OCI-LY1 (cell line): Measurements from ENCODE around the gene GFPT2.

Source experiments
- H2AFZ ChIP-seq: fragments of 200-600 bp; sonication (generic), shearing (Covaris generic); 2 replicates; pipeline ENCODE4 v1.6.0; 2014; ENCODE audit warnings: antibody characterized with exemption, mild to moderate bottlenecking, low read length
- H3F3A ChIP-seq: fragments of 200-600 bp; sonication (generic), shearing (Covaris generic); 2 replicates; pipeline ENCODE4 v1.6.0; 2014; ENCODE audit warnings: mild to moderate bottlenecking, antibody characterized with exemption, low read length, moderate library complexity; ENCODE audit not compliant: insufficient read depth
- H3K27ac ChIP-seq: fragments of 200-600 bp; sonication (generic); 2 replicates; pipeline ENCODE4 v1.5.1; 2014; ENCODE audit warnings: low read length, mixed run types, mild to moderate bottlenecking, low read depth; ENCODE audit not compliant: poor library complexity, severe bottlenecking
- H3K27me3 ChIP-seq: fragments of 200-600 bp; sonication (generic); 2 replicates; pipeline ENCODE4 v1.6.0; 2014; ENCODE audit warnings: antibody characterized with exemption, mild to moderate bottlenecking, low read length, moderate library complexity; ENCODE audit not compliant: insufficient read depth
- H3K36me3 ChIP-seq: fragments of 200-600 bp; sonication (generic); 2 replicates; pipeline ENCODE4 v1.6.1; 2014; ENCODE audit warnings: mild to moderate bottlenecking, antibody characterized with exemption, low read length, moderate library complexity, mixed read lengths; ENCODE audit not compliant: insufficient read depth
- H3K4me1 ChIP-seq: fragments of 200-600 bp; sonication (generic); 2 replicates; pipeline ENCODE4 v1.5.1; 2014; ENCODE audit warnings: mild to moderate bottlenecking, low read length, moderate library complexity; ENCODE audit not compliant: insufficient read depth, severe bottlenecking
- H3K4me2 ChIP-seq: fragments of 200-600 bp; sonication (generic), shearing (Covaris generic); 2 replicates; pipeline ENCODE4 v1.6.1; 2014; ENCODE audit warnings: low read length
- H3K4me3 ChIP-seq: fragments of 200-600 bp; sonication (generic); 2 replicates; pipeline ENCODE4 v1.5.1; 2014; ENCODE audit warnings: low read length, low read depth, mild to moderate bottlenecking, mixed read lengths; ENCODE audit not compliant: poor library complexity, severe bottlenecking
- H3K79me2 ChIP-seq: fragments of 200-600 bp; shearing (Covaris generic); 2 replicates; pipeline ENCODE4 v1.6.1; 2016; ENCODE audit warnings: mixed run types, low read length, mixed read lengths; ENCODE audit not compliant: insufficient read depth
- H3K9ac ChIP-seq: fragments of 200-600 bp; sonication (generic), shearing (Covaris generic); 2 replicates; pipeline ENCODE4 v1.6.1; 2014; ENCODE audit warnings: mild to moderate bottlenecking, low read length, mixed read lengths
- H3K9me2 ChIP-seq: fragments of 200-600 bp; sonication (generic), shearing (Covaris generic); 2 replicates; pipeline ENCODE4 v1.6.1; 2014; ENCODE audit warnings: low read depth, mild to moderate bottlenecking, low read length, mixed read lengths
- H3K9me3 ChIP-seq: fragments of 200-600 bp; shearing (Covaris generic); 2 replicates; pipeline ENCODE4 v1.6.1; 2014; ENCODE audit warnings: low read length, mixed read lengths
- H4K20me1 ChIP-seq: fragments of 200-600 bp; sonication (generic), shearing (Covaris generic); 2 replicates; pipeline ENCODE4 v1.6.0; 2016; ENCODE audit warnings: mild to moderate bottlenecking, low read length; ENCODE audit not compliant: insufficient read depth
- CTCF ChIP-seq: fragments of 200-600 bp; sonication (generic), shearing (Covaris generic); IDR thresholded peaks from 2 replicates; pipeline ENCODE4 v1.5.1; 2017; ENCODE audit warnings: mild to moderate bottlenecking, antibody characterized with exemption, low read length, moderate library complexity, mixed read lengths
- EZH2 ChIP-seq: fragments of 200-600 bp; sonication (generic), shearing (Covaris generic); IDR thresholded peaks from 2 replicates; pipeline ENCODE4 v1.8.0; 2017; ENCODE audit warnings: borderline replicate concordance, mixed run types, mild to moderate bottlenecking, antibody characterized with exemption, low read length, moderate library complexity, mixed read lengths

GFPT2 gene

GRCh38 chr5:180329606-180330269 lies 23.4 kb downstream of the GFPT2 start:
- H4K20me1 ChIP-seq, result no peaks in the 10 kb centered on the region
- 0 out of 2 replicates have a peak, but pooled peaks cover 6% of the 10 kb centered on the region for H3K27me3 ChIP-seq
- no peak overlapping the region for H3K4me2 ChIP-seq
- H3K36me3 ChIP-seq, result no peaks in the 10 kb centered on the region
- H3K4me3 ChIP-seq, result no peak overlapping the region
- no peaks in the 10 kb centered on the region for H3F3A ChIP-seq
- TF ChIP-seq EZH2, result no peak
- no peak for TF ChIP-seq CTCF
- no peak overlapping the region for H3K9ac ChIP-seq
- H3K27ac ChIP-seq, result no peak overlapping the region
- no peak overlapping the region for H2AFZ ChIP-seq
- no peaks in the 10 kb centered on the region for H3K9me3 ChIP-seq
- no peaks in the 10 kb centered on the region for H3K79me2 ChIP-seq
- peaks cover 4% of the 10 kb centered on the region for H3K4me1 ChIP-seq
- H3K9me2 ChIP-seq, result no peaks in the 10 kb centered on the region

- Histone ChIP-seq H3K36me3 (no peaks in the 10 kb centered on the region), H3K79me2 (no peaks in the 10 kb centered on the region), H3K27ac (no peak overlapping the region), H4K20me1 (no peaks in the 10 kb centered on the region), H3K4me3 (no peak overlapping the region), H3K9me2 (no peaks in the 10 kb centered on the region), H3K4me1 (peaks cover 4% of the 10 kb centered on the region), H3K9ac (no peak overlapping the region), H3K27me3 (0 out of 2 replicates have a peak, but pooled peaks cover 6% of the 10 kb centered on the region), H3F3A (no peaks in the 10 kb centered on the region), H2AFZ (no peak overlapping the region), H3K4me2 (no peak overlapping the region), H3K9me3 (no peaks in the 10 kb centered on the region)
- TF ChIP-seq EZH2, result no peak
- no peak for TF ChIP-seq CTCF
Observed at GRCh38 chr5:180329138-180329435, 24.0 kb downstream of the GFPT2 start.

GRCh38 chr5:180328296-180329137 lies 24.6 kb downstream of the GFPT2 start:
- Histone ChIP-seq H3K36me3 (no peaks in the 10 kb centered on the region), H3K27me3 (0 out of 2 replicates have a peak, but pooled peaks cover 6% of the 10 kb centered on the region), H3K4me2 (no peak overlapping the region; the same call in 1 of the 2 replicates), H2AFZ (no peak overlapping the region), H4K20me1 (no peaks in the 10 kb centered on the region), H3K4me1 (peaks cover 4% of the 10 kb centered on the region), H3K79me2 (no peaks in the 10 kb centered on the region), H3K9ac (no peak overlapping the region), H3K4me3 (no peak overlapping the region), H3K27ac (no peak overlapping the region), H3F3A (no peaks in the 10 kb centered on the region), H3K9me3 (no peaks in the 10 kb centered on the region), H3K9me2 (no peaks in the 10 kb centered on the region)
- TF ChIP-seq EZH2 (no peak), CTCF (peak; percentile 81)
